Measurements from ENCODE around the gene YTHDC2. TPM values are rescaled to one million over a fixed set of nuclear protein-coding genes. Genes with fewer than 3 reads are reported as not detected.

Gene YTHDC2
- total and polyA plus RNA-seq, 2 of the 13 experiments (the other 11 are each of a cell fraction or from before 2014, with no cell fraction given): 6.7 to 17.8 TPM

DNA sequence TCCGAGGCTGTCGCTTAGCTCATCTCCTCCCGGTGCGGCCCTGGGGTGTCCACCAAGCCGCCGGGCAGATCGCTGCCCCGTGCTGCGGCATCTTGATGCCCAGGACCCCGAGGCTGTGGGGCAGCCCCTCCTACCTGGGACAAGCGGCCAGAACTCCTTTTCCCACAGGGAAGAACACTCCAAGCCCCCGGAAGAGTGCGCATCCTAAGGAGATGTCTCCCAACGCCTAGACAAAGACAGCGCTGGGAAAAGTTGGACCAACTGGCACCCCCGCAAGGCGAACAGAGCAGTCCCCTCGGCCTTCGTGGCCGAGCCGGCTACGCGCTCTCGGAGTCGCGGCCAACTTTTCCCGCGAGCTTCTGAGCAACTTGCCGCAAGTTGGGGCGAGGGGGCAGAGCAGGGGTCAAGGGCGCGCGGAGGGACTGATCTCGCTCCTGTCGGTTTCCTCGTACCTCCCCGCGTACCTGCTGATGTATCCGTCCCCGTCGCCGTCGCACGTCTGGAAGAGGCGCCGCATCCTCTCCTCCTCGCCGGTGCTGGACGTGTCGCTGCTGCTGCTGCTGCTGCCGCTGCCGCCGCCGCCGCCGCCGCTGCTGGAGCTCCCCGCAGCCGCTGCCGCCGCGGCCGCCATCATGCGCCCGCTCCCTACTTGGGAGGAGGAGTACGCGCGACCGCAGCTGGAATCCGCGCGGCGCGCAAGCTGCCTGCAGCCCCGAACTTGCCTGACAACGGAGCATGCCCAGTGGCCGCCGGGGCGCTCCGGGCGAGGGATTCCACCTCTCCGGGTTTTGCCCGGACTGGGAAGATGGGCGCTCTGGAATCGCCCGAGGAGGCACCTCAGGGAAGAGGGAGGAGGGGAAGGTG is 25.5 kb upstream of the YTHDC2 start, which contains the start of gene MCC (continued):
- 0 out of 2 replicates have a peak, but pooled peaks have one; percentile 48 for TF ChIP-seq SRY (CRISPR knock-in tag; IDR thresholded peaks at IDR 0.05)
- 0 out of 2 replicates have a peak, but pooled peaks have one; percentile 10 for TF ChIP-seq NFYC (CRISPR knock-in tag; IDR thresholded peaks at IDR 0.05)
- TF ChIP-seq ZNF292 (CRISPR knock-in tag; IDR thresholded peaks at IDR 0.05; ENCODE audit: borderline replicate concordance, low read depth): 0 out of 2 replicates have a peak, but pooled peaks have one; percentile 33
- TF ChIP-seq, protein P1, sequence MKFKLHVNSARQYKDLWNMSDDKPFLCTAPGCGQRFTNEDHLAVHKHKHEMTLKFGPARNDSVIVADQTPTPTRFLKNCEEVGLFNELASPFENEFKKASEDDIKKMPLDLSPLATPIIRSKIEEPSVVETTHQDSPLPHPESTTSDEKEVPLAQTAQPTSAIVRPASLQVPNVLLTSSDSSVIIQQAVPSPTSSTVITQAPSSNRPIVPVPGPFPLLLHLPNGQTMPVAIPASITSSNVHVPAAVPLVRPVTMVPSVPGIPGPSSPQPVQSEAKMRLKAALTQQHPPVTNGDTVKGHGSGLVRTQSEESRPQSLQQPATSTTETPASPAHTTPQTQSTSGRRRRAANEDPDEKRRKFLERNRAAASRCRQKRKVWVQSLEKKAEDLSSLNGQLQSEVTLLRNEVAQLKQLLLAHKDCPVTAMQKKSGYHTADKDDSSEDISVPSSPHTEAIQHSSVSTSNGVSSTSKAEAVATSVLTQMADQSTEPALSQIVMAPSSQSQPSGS (CRISPR knock-in tag; IDR thresholded peaks at IDR 0.05): 0 out of 2 replicates have a peak, but pooled peaks have one; percentile 23
- peak; percentile 79 for TF ChIP-seq ZMYM4 (CRISPR knock-in tag; IDR thresholded peaks at IDR 0.05)
- peak; percentile 34; the same call in 1 of the 2 replicates for TF ChIP-seq ZMYM3 (CRISPR knock-in tag; IDR thresholded peaks at IDR 0.05)
- 0 out of 2 replicates have a peak, but pooled peaks have one; percentile 15 for TF ChIP-seq HDAC2 (CRISPR knock-in tag; IDR thresholded peaks at IDR 0.05)
- peak; percentile 69 for TF ChIP-seq SRSF1 (optimal IDR thresholded peaks at IDR 0.05; ENCODE audit: low read depth, low read length)
- 0 out of 2 replicates have a peak, but pooled peaks have one; percentile 34 for TF ChIP-seq ZNF331 (CRISPR knock-in tag; IDR thresholded peaks at IDR 0.05)
- TF ChIP-seq KMT2B (CRISPR knock-in tag; IDR thresholded peaks at IDR 0.05): peak; percentile 58; the same call in 1 of the 2 replicates
- TF ChIP-seq ZNF615 (CRISPR knock-in tag; IDR thresholded peaks at IDR 0.05; ENCODE audit: borderline replicate concordance): no peak
- TF ChIP-seq, protein P2, sequence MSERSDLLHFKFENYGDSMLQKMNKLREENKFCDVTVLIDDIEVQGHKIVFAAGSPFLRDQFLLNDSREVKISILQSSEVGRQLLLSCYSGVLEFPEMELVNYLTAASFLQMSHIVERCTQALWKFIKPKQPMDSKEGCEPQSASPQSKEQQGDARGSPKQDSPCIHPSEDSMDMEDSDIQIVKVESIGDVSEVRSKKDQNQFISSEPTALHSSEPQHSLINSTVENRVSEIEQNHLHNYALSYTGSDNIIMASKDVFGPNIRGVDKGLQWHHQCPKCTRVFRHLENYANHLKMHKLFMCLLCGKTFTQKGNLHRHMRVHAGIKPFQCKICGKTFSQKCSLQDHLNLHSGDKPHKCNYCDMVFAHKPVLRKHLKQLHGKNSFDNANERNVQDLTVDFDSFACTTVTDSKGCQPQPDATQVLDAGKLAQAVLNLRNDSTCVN (CRISPR knock-in tag; IDR thresholded peaks at IDR 0.05; ENCODE audit: borderline replicate concordance): no peak
- TF ChIP-seq, protein P3, sequence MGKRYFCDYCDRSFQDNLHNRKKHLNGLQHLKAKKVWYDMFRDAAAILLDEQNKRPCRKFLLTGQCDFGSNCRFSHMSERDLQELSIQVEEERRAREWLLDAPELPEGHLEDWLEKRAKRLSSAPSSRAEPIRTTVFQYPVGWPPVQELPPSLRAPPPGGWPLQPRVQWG (CRISPR knock-in tag; IDR thresholded peaks at IDR 0.05; ENCODE audit: borderline replicate concordance, low read depth): no peak
- no peak for TF ChIP-seq ZNF850 (CRISPR knock-in tag; conservative IDR thresholded peaks at IDR 0.05)
- TF ChIP-seq KMT2A (CRISPR knock-in tag; IDR thresholded peaks at IDR 0.05): no peak
- TF ChIP-seq ZNF263 (CRISPR knock-in tag; IDR thresholded peaks at IDR 0.05): peak; percentile 82
- peak; percentile 87 for TF ChIP-seq ZNF777 (CRISPR knock-in tag; IDR thresholded peaks at IDR 0.05)
- no peak for TF ChIP-seq FOXC1 (CRISPR knock-in tag; IDR thresholded peaks at IDR 0.05; ENCODE audit: borderline replicate concordance)
- TF ChIP-seq RFX5 (IDR thresholded peaks at IDR 0.05; ENCODE audit: low read depth, low read length): 0 out of 2 replicates have a peak, but pooled peaks have one; percentile 28
- no peak for TF ChIP-seq ZNF180 (CRISPR knock-in tag; IDR thresholded peaks at IDR 0.05; ENCODE audit: borderline replicate concordance, low read depth)
- no peak for TF ChIP-seq GLI4 (CRISPR knock-in tag; IDR thresholded peaks at IDR 0.05; ENCODE audit: borderline replicate concordance)
- TF ChIP-seq SAFB2 (CRISPR knock-in tag; IDR thresholded peaks at IDR 0.05; ENCODE audit: borderline replicate concordance, low read depth): no peak
- TF ChIP-seq ZNF614 (CRISPR knock-in tag; IDR thresholded peaks at IDR 0.05; ENCODE audit: borderline replicate concordance): no peak
- no peak for TF ChIP-seq ZNF841 (CRISPR knock-in tag; IDR thresholded peaks at IDR 0.05; ENCODE audit: borderline replicate concordance)
- TF ChIP-seq, protein P4, sequence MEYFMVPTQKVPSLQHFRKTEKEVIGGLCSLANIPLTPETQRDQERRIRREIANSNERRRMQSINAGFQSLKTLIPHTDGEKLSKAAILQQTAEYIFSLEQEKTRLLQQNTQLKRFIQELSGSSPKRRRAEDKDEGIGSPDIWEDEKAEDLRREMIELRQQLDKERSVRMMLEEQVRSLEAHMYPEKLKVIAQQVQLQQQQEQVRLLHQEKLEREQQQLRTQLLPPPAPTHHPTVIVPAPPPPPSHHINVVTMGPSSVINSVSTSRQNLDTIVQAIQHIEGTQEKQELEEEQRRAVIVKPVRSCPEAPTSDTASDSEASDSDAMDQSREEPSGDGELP (IDR thresholded peaks at IDR 0.05; ENCODE audit: borderline replicate concordance, low read depth): peak; percentile 10; the same call in 1 of the 2 replicates

Data from HepG2 (cell line).